GM10266 (cell line): Measurements from ENCODE around the gene SETD4.

Experiments used
- DNase-seq: peaks from one replicate; pipeline ENCODE4 v3.0.0; 2012; ENCODE audit errors: extremely low spot score
- TF ChIP-seq, protein P1 (sequence below): IDR thresholded peaks from 2 replicates; pipeline ENCODE4 v1.5.1; 2012; ENCODE audit warnings: mild to moderate bottlenecking, low read depth; ENCODE audit not compliant: control insufficient read depth, insufficient read depth; ENCODE audit errors: missing control alignments

SETD4 gene

DNA sequence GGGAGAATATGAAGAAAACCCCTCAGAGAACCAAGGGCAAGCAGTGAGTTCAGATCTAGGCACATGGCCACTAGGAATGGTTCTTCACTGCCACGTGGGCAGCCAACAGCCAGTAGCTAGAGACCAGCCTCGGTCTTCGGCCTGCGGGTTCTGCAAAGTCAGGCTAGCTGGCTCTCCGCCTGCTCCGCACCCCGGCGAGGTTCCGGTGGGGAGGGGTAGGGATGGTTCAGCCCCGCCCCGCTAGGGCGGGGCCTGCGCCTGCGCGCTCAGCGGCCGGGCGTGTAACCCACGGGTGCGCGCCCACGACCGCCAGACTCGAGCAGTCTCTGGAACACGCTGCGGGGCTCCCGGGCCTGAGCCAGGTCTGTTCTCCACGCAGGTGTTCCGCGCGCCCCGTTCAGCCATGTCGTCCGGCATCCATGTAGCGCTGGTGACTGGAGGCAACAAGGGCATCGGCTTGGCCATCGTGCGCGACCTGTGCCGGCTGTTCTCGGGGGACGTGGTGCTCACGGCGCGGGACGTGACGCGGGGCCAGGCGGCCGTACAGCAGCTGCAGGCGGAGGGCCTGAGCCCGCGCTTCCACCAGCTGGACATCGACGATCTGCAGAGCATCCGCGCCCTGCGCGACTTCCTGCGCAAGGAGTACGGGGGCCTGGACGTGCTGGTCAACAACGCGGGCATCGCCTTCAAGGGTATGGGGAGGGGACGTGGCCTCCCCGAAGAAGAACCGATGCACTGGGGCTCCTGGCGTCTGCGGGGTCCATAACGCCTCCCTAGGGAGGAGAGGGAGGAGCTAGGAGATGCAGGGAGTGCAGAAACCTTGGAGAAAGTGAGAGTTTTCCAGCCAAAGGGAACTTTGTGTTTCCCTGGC is 9.6 kb upstream of the SETD4 start, which contains the start of gene CBR1:
Gene CBR1, plus strand, starts transcription at position 312 of the 871 bp plus-strand sequence. Its CDS starts 92 bp downstream, at position 404.
- DNase-seq = peak; percentile 86
- TF ChIP-seq, protein P1, sequence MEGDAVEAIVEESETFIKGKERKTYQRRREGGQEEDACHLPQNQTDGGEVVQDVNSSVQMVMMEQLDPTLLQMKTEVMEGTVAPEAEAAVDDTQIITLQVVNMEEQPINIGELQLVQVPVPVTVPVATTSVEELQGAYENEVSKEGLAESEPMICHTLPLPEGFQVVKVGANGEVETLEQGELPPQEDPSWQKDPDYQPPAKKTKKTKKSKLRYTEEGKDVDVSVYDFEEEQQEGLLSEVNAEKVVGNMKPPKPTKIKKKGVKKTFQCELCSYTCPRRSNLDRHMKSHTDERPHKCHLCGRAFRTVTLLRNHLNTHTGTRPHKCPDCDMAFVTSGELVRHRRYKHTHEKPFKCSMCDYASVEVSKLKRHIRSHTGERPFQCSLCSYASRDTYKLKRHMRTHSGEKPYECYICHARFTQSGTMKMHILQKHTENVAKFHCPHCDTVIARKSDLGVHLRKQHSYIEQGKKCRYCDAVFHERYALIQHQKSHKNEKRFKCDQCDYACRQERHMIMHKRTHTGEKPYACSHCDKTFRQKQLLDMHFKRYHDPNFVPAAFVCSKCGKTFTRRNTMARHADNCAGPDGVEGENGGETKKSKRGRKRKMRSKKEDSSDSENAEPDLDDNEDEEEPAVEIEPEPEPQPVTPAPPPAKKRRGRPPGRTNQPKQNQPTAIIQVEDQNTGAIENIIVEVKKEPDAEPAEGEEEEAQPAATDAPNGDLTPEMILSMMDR = no peak

DNA sequence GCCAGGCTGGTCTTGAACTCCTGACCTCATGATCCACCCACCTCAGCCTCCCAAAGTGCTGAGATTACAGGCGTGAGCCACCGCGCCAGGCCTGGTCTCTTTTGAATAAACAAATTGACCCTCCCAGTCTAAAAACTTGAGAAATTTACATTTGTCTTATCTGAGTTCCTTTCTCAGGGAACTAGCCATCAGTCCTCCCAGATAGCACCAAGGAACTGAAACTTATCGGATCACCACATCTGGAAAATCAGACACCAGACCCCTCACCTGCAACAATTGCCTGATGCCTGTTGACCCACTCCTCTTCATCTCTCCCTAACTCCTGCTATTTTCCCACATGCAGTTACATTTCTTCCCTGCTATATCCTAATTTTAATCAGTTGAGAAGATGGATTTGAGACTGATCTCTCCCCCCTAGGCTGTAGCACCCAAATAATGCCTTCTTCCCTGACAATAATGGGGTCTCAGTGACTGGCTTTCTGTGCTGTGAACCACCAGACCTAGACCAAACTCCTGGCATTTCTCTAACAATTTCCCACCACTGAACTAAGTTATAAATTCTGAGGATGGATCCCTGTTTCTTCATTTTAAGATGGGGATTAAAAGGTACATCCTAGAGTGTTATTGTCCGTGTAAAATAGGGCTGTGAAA is 8.5 kb upstream of the SETD4 start:
- TF ChIP-seq, protein P1 = no peak
- DNase-seq = no peak

DNA sequence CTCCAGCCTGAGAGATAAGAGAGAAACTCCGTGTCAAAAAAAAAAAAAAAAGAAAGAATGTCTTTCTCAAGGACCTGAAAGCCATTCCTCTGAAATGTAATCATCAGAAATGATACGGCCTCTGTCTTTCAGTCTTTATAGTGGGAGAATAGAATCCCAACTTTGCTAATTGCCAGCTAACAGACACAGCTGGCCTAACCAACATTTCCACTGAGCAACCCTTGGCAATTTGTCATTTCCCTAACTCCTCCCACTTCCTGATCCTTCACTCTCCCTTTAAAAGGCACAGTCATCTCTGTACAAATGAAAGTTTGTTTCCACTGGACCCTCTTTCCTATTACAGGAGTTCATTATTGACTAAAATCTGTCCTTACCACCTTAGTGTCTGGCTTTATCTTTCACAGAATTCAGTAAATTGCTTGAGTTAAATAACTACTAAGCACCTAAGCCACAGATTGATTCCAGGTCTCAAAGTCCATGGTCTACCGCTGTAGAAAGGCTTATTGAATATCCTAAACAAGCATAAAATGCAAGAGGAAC is 5.2 kb upstream of the SETD4 start:
- TF ChIP-seq, protein P1 = no peak
- no peak for DNase-seq

DNA sequence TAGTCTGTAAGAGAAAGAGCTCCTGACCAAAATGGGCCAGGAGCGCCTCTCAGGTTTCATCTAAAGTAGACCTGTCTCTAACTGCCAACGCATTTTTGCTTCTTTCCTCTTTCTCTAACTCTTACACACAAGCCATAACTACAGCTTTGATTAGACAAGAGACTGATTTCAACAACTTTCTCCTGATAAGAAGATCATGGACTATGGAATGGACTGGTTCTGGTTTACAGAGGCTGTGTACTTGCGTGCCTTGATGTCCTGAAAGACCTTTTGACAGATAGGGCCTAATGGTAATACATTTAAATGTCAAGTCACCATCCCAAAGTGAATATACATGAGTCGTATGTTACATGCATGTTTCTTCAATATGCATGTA is 3.7 kb upstream of the SETD4 start:
- no peak for DNase-seq
- TF ChIP-seq, protein P1 = no peak

DNA sequence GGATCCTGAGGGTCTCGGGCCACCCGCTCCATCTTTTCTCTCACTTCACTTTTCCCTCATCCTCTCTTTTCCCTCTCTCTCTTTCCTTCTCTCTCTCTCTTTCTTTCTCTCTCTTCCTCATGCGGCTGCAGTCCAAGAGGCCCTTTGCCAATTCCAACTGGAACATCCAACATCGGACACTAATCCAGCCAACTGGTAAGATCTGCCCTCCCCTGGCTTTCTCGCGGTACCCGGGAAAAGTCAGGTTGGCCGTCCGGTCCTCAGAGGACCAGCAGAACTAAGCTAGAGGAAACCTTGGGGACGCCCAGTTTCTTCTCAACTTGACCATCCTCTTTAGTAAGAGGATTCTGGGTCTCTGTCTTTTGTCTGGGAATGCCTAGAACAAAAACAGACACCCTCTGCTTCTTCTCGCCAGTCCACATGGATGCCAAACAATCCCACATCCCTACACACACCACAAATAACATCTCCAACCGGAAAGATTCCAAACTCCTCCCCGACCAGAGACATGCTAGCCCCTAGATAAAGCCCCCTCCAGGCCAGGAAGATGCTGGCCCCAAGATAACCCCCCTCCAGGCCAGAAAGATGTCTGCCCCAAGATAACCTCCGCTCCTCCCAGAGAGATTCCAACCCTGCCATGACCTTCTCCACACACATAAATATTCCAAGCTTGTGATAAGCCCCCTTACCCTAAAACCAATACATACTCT is 3.2 kb upstream of the SETD4 start:
- TF ChIP-seq, protein P1 = no peak
- no peak for DNase-seq

DNA sequence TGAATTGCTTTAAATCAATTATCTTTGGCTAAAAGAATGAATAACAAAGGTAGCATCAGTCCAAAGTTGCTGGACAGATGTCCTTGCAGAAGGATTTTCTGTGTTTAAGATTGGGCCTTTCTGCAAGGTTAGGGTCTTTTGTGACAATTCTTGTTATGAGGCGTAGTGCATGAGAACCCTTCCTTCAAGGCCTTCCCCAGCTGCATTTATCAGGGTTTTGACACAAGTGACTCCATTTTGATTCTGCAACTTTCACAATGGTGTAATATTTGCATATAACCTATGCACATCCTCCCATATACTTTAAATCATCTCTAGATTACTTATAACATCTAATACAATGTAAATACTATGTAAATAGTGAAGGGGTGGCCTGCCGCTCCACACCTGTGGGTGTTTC is 1.1 kb upstream of the SETD4 start:
- TF ChIP-seq, protein P1 = no peak

More for the DNA sequence above, 1.1 kb upstream of the SETD4 start:
- DNase-seq = no peak
